Muscle of leg (tissue), 16 donors: ENCODE measurements around the gene COL23A1. TPM values are rescaled to one million over a fixed set of nuclear protein-coding genes. Genes with fewer than 3 reads are reported as not detected.

Source experiments
- DNase-seq: peaks from one replicate; pipeline ENCODE4 v3.0.0; 2013
- H3K27ac ChIP-seq: one replicate; pipeline ENCODE4 v1.5.1; 2013; ENCODE audit warnings: mild to moderate bottlenecking, low read length, control low read depth
- H3K27me3 ChIP-seq: one replicate; pipeline ENCODE4 v1.6.1; 2013; ENCODE audit warnings: low read length; ENCODE audit not compliant: control insufficient read depth, insufficient read depth
- H3K36me3 ChIP-seq: one replicate; pipeline ENCODE4 v1.6.1; 2013; ENCODE audit warnings: low read length; ENCODE audit not compliant: control insufficient read depth, insufficient read depth
- H3K4me1 ChIP-seq: one replicate; pipeline ENCODE4 v1.6.1; 2013; ENCODE audit warnings: low read length; ENCODE audit not compliant: control insufficient read depth, insufficient read depth
- H3K4me3 ChIP-seq: one replicate; pipeline ENCODE4 v1.5.1; 2013; ENCODE audit warnings: low read length, control low read depth
- H3K9me3 ChIP-seq: replicated peaks from 2 replicates; pipeline ENCODE4 v1.6.1; 2013; ENCODE audit warnings: low read depth, low read length; ENCODE audit not compliant: control insufficient read depth
- WGBS: methylation state at CpG from one replicate; pipeline ENCODE4 v1.1.5; 2013; ENCODE audit warnings: missing lambda C conversion rate; ENCODE audit not compliant: insufficient coverage; 5-methylcytosine and 5-hydroxymethylcytosine counted together
- long read RNA-seq, 11 donors: transcript quantifications; one replicate each; lab custom pipeline, GENCODE V29; 2026
- polyA plus RNA-seq, 8 donors: library from polyadenylated mRNA; unstranded; fragments of 120-200 nt; gene quantifications; one replicate each; pipeline versions ENCODE4 v1.2.1 to v1.2.3, GENCODE V29; 2013; ENCODE audit warnings: inconsistent platforms in 1 of 8, low replicate concordance in 1 of 8; ENCODE audit not compliant: insufficient read length in 8 of 8, insufficient read depth in 1 of 8
- total RNA-seq: library from RNA; stranded (reverse); fragments of 120-200 nt; gene quantifications from one replicate; pipeline ENCODE4 v1.2.4, GENCODE V29; 2013

COL23A1 gene
- 4.3 TPM for total RNA-seq
- 1 to 10 TPM; 1.3 to 5.1 (median 2.8) TPM for polyA plus RNA-seq
- long read RNA-seq, donor 1, result 0 reads
- long read RNA-seq, donor 2, result 0 reads
- long read RNA-seq, donor 3, result 0 reads
- long read RNA-seq, donor 4, result 0 reads
- long read RNA-seq, donor 5, result 0 reads
- long read RNA-seq, donor 6, result 0 reads
- long read RNA-seq, donor 7, result 0 reads
- long read RNA-seq, donor 8, result 0 reads
- long read RNA-seq, donor 9, result 0 reads
- long read RNA-seq, donor 10, result 0 reads
- long read RNA-seq, donor 11, result 0 reads

DNA sequence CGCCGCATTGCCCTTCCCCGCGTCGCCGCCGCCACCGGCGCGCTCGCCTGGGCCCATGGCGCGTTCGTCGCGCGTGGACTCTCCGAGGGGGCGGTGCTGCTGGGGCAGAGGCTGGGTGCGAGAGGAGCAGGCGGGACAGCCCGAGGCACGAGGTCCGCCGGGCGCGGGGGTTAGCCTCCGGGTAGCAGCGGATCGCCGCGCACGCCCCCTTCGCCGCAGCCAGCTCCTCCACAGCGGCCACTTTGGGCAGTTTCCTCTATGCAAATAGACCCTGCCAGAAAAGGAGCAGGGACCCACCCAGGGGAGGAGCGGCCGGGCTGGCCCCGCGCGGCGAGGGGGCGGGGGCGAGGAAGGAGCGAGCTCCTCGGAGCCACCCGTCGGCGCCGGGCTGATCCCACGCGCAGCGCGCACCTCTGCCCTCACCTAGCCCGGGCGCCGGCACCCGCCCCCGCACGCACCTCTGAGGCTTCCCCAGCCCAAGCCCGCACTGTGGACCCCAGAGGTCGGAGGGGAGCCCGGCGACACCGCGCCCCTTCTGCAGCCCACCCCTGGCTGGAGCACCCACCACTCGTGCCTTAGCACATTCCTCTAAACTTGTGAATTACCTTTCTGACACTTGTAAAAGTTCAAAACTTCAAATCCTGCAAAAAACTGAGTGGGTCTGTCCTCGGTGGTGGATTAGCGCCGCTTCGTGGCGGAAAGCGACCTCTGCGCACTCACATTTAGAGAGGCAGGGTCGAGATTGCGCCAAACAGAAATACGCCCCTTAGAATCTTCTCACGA is at the start of gene COL23A1:
Gene COL23A1, minus strand, starts transcription at position 253 of the 783 bp plus-strand sequence.
- under 1% methylated on average over 73 of the region's 78 CpGs for WGBS
- H3K27ac ChIP-seq, result no peak within 1 kb of the TSS
- H3K9me3 ChIP-seq, result peaks cover 7% of the 10 kb centered on the region
- peak; percentile 85 for DNase-seq
- peaks cover 21% of the 10 kb centered on the region for H3K4me1 ChIP-seq
- peaks cover 40% of the 10 kb centered on the region for H3K27me3 ChIP-seq
- H3K36me3 ChIP-seq, result no peaks in the 10 kb centered on the region
- peak within 1 kb of the TSS; percentile 41 for H3K4me3 ChIP-seq

DNA sequence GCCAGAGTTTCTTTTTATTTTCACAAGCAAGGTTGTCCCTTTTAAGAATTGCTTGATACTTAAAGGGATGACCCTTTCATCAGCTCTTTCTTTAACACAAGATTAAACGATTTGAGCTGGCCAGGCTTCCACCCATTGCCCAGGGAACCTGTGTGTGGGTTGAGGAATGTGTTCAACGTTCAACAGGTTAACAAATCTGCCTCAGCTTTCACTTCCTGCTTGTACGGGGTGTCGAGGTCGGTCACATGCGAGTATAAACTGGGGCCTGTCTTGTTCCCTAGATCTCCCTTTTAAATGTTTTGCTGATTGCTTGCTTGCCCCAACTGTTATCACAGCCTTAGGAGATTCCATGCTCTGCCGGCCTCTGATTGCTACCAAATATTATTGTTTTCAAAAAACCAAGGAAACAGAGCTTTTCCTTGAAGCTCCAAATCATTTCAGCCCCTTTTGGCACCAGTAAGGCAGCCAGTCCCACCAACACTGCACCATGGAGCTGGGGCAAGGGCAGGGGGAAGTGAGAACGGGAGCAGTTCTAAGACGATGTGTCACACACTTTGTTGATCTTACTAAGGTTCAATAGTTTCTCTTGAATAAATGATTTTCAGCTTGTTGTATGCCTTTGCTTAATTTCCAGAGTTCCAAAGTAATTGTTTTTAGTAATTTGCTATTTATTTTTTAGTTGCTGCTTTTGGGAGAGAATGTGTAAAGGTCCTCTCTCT is 47.3 kb upstream of the COL23A1 start:
- Histone ChIP-seq H3K27me3 (peaks cover 3% of the 10 kb centered on the region), H3K4me3 (no peak overlapping the region), H3K27ac (no peak overlapping the region), H3K9me3 (peaks cover 2% of the 10 kb centered on the region), H3K36me3 (no peaks in the 10 kb centered on the region), H3K4me1 (no peaks in the 10 kb centered on the region)
- peak; percentile 13 for DNase-seq
- WGBS, result 61% methylated on average over 6 of the region's 9 CpGs

DNA sequence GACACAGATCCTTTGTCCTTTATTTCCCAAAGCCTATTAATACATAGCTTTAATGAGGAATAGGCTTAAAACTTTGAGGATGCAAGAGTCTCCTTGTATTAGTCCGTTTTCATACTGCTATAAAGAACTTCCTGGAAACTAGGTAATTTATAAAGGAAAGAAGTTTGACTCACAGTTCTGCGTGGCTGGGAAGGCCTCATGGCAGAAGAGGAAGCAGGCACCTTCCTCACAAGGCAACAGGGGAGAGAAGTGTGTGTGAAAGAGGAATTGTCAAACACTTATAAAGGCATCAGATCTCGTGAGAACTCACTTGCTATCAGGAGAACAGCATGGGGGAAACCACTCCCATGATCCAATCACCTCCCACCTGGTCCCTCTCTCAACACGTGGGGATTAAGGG is 42.1 kb upstream of the COL23A1 start:
- H3K4me1 ChIP-seq, result peaks cover 5% of the 10 kb centered on the region
- H3K27ac ChIP-seq, result no peak overlapping the region
- peaks cover 6% of the 10 kb centered on the region for H3K27me3 ChIP-seq
- no CpG with 5 or more reads among the region's 4 CpGs for WGBS
- no peaks in the 10 kb centered on the region for H3K9me3 ChIP-seq
- no peak overlapping the region for H3K4me3 ChIP-seq
- no peak for DNase-seq
- no peaks in the 10 kb centered on the region for H3K36me3 ChIP-seq

DNA sequence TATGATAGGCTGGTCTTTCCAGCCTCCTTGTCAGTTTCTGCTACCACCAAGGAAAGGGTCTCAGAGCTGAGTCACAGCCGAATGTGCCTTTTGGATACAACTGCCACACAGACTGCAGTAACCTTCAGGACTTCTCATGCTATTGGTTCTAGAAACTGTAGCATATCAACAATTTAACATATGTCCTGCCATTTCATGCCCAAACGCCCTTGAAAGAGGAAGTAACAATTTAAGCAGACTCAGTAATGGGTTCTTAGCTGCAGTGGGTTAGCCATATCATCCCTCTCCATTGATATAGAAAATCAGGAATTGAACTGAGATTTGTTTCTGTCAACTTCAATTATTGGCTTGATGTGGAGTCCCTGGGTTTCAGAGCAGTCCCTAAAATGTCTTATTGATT is 40.8 kb upstream of the COL23A1 start:
- Histone ChIP-seq H3K4me1 (peaks cover 6% of the 10 kb centered on the region), H3K9me3 (no peaks in the 10 kb centered on the region), H3K36me3 (no peaks in the 10 kb centered on the region), H3K27me3 (peaks cover 6% of the 10 kb centered on the region), H3K27ac (no peak overlapping the region), H3K4me3 (no peak overlapping the region)
- DNase-seq, result no peak
- 38% methylated on average over 1 of the region's 2 CpGs for WGBS

DNA sequence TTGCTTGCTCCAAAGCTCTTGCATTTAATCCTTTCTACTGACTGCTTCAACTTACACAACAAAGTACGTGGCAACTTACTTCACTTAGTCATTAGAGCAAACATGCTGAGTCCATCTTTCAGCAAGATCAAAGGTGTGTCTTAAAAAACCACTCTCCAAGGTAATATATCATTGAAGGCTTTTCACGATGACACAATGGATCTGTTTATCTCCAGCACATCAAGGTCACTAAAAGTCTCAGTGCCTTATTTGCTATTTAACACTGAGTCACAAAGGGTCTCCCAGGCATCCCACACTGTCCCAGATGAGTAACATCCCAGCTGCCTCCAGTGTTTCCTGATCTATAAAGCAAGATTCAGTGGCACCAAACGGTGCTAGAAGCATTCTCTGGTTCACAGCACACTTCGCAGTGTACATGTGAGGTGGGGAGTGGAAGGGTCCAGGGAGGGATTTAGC is 40.3 kb upstream of the COL23A1 start:
- H3K27ac ChIP-seq, result no peak overlapping the region
- peaks cover 6% of the 10 kb centered on the region for H3K27me3 ChIP-seq
- H3K4me3 ChIP-seq, result no peak overlapping the region
- peaks cover 6% of the 10 kb centered on the region for H3K4me1 ChIP-seq
- DNase-seq, result no peak
- no peaks in the 10 kb centered on the region for H3K36me3 ChIP-seq
- no peaks in the 10 kb centered on the region for H3K9me3 ChIP-seq
- 50% methylated on average over 3 of the region's 4 CpGs for WGBS

DNA sequence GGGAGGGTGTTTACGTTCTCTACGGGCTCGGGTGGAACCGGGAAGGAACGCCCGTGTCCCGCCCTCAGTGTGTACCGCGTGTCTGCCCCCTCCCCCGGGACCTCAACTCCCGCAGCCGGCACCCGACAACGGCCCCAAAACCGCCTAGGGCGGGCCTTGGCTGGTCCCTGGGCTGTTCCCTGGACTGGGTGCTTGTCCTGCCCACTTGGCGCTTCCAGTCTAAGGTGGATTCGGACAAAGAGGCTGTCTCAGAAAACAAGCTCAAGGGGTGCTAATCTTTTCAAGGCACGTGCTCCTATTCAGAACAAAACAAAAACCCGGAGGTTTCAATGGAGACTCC is 37.0 kb upstream of the COL23A1 start:
- under 1% methylated on average over 15 of the region's 20 CpGs for whole genome bisulfite sequencing
- Histone ChIP-seq H3K9me3 (no peaks in the 10 kb centered on the region), H3K4me1 (peaks cover 13% of the 10 kb centered on the region), H3K36me3 (peaks cover 3% of the 10 kb centered on the region), H3K4me3 (peak overlapping the region; percentile 99), H3K27me3 (peaks cover 3% of the 10 kb centered on the region), H3K27ac (peak overlapping the region; percentile 84)
- no peak for DNase-seq

DNA sequence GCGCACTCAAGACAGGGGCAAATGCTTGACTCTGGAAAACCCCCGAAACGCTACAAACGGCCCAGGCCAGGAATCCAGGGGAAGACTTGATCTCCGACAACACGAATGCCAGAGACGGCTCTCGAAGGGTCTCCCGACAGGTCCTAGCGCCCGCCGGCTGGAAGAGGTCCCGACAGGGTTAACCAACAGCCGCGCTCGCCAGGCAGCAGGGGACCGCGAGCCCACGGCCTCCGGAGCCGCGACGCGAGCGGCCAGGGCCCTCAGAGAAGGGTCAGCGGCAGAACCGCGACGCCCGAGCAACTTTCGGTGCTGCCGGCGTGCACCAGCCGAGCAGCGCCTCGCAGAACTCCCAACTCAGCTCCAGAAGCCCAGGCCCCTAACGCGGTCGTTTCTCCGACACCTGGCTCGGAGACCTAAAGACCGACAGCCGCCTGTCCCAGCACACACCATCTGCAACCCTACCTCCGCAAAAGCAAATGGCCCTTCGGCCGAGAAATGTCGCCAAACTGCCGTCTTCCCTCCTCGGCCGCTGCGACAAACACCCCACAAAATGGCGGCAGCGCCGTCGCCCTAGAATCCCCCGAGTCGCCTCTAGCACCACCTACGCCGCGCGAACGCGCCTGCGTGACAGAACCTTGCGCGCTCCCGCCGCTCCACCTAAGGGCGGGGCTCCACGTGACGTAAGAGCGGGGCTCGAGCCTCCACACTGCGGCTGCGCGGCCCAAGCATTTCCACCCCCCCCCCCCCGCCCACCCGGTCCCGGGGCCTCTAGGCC is 36.5 kb upstream of the COL23A1 start, which contains the start of gene CLK4:
Gene CLK4, minus strand, starts transcription at position 567 of the 775 bp plus-strand sequence. CDS start 3,634 bp downstream, outside the sequence.
- Histone ChIP-seq H3K27me3 (peaks cover 3% of the 10 kb centered on the region), H3K27ac (peak within 1 kb of the TSS; percentile 98), H3K4me3 (peak within 1 kb of the TSS; percentile 99), H3K36me3 (peaks cover 4% of the 10 kb centered on the region), H3K9me3 (no peaks in the 10 kb centered on the region), H3K4me1 (peaks cover 13% of the 10 kb centered on the region)
- peak; percentile 97 for DNase-seq
- WGBS, result under 1% methylated on average over 70 of the region's 79 CpGs

DNA sequence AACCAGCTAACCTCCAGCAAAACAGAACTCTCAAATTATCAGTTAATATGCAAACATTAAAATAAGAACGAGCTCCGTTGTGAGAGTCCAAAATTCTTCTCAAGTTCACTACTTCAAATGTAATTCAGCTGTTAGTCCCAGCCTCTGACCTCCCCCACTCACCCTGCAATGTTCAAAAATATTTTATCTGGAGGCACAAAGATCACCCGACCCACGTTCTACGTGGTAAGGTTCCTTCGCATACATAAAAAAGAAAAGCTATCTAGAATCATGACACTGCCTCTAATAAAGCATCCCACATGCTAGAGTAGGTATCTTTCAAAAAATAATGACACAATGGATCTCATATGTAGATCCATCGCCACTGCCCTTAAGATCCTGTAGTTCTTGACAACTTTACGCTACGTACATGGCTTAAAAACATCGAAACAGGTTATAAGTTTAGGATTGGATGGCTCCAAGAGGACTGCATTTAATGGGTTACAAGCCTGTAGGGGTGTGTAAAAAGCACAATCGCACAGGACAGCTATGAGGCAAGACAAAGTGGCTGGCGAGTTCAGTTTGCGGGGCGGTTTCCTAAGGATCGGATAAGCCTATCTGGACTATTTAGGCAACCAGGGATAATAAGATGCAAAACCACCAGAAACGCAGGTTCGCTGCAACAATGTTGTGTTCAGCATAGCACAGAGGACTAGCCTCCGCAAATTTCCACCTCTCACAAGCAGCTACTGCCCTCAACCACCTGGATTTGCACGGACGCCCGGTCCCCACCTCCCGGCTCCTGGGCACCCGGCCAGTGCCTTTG is 35.7 kb upstream of the COL23A1 start:
- under 1% methylated on average over 16 of the region's 23 CpGs for WGBS
- DNase-seq, result peak; percentile 14
- H3K9me3 ChIP-seq, result no peaks in the 10 kb centered on the region
- H3K4me3 ChIP-seq, result peak overlapping the region; percentile 99
- H3K27me3 ChIP-seq, result peaks cover 3% of the 10 kb centered on the region
- H3K27ac ChIP-seq, result peak overlapping the region; percentile 98
- H3K36me3 ChIP-seq, result peaks cover 4% of the 10 kb centered on the region
- peaks cover 13% of the 10 kb centered on the region for H3K4me1 ChIP-seq
